ENCODE data around the gene SDR39U1. TPM values are rescaled to one million over a fixed set of nuclear protein-coding genes. Genes with fewer than 3 reads are reported as not detected.
A peak's percentile ranks its signal among the peaks of the same experiment; 100 is the strongest.

SDR39U1 gene
- total RNA-seq, 2 experiments from 2014 or later: 71.7 to 74.7 TPM

GRCh38 chr14:24428628-24429394 lies 13.8 kb downstream of the SDR39U1 start:
- ATAC-seq (ENCODE audit: poor library complexity) (no peak), DNase-seq (no peak)
- no peaks in the 10 kb centered on the region for H3K27me3 Mint-ChIP-seq
- H3K36me3 Mint-ChIP-seq (ENCODE audit: low read depth): peaks cover 29% of the 10 kb centered on the region
- ChIA-PET POLR2A (interaction anchor here (0.6 to 10.8 kb wide), 8 partner anchors 10 to 186 kb away, joined by 3 to 270 read pairs (median 20); partner anchors contain the start of genes ADCY4, CIDEB, LTB4R and LTB4R2), CTCF (no interaction called here)
- intact Hi-C loops (cut with DNase I, micrococcal nuclease): loop anchor here in 1 of 2 experiments (1.0 kb wide), 1 partner anchor 13 kb away; the partner anchor contains the start of gene SDR39U1
- H3K27ac Mint-ChIP-seq: peak overlapping the region; percentile 97
- H3K36me3 ChIP-seq (ENCODE audit: insufficient read depth, low read length): peaks cover 26% of the 10 kb centered on the region
- H3K4me1 Mint-ChIP-seq (ENCODE audit: low read depth): peaks cover 53% of the 10 kb centered on the region
- no peaks in the 10 kb centered on the region for H3K27me3 ChIP-seq (ENCODE audit: control insufficient read depth in 1 of 2, insufficient read depth in 2 of 2, low read length in 2 of 2)
- H3K4me1 ChIP-seq (ENCODE audit: insufficient read depth, low read length): peaks cover 67% of the 10 kb centered on the region
- H3K27ac ChIP-seq (ENCODE audit: low read depth in 1 of 2, low read length in 2 of 2): peak overlapping the region; percentile 87 to 92
- H3K9me3 Mint-ChIP-seq: no peaks in the 10 kb centered on the region
- no peaks in the 10 kb centered on the region for H3K9me3 ChIP-seq (ENCODE audit: control insufficient read depth in 1 of 2, insufficient read depth in 1 of 2, low read length in 2 of 2)
- H3K4me3 Mint-ChIP-seq: peak overlapping the region; percentile 94
- peak overlapping the region; percentile 80 for H3K4me3 ChIP-seq (ENCODE audit: low read length)
- no peak for TF ChIP-seq CTCF (IDR thresholded peaks at IDR 0.05)

GRCh38 chr14:24427537-24428508 lies 14.8 kb downstream of the SDR39U1 start:
- H3K4me1 ChIP-seq (ENCODE audit: insufficient read depth, low read length): peaks cover 73% of the 10 kb centered on the region
- no peak overlapping the region for H3K27ac ChIP-seq (ENCODE audit: low read depth in 1 of 2, low read length in 2 of 2)
- no peaks in the 10 kb centered on the region for H3K27me3 Mint-ChIP-seq
- peak overlapping the region; percentile 75 for H3K4me3 Mint-ChIP-seq
- H3K4me3 ChIP-seq (ENCODE audit: low read length): no peak overlapping the region
- H3K27me3 ChIP-seq (ENCODE audit: control insufficient read depth in 1 of 2, insufficient read depth in 2 of 2, low read length in 2 of 2): no peaks in the 10 kb centered on the region
- no peak for TF ChIP-seq CTCF (IDR thresholded peaks at IDR 0.05)
- ChIA-PET POLR2A (interaction anchor here (0.6 to 10.8 kb wide), 3 partner anchors 9 to 91 kb away, joined by 3 to 270 read pairs (median 3); partner anchors contain the start of genes ADCY4 and RIPK3), CTCF (interaction anchor here (0.9 to 2.0 kb wide), 5 partner anchors 8 to 116 kb away, joined by 3 to 7 read pairs (median 4); partner anchors contain the start of gene LTB4R)
- H3K4me1 Mint-ChIP-seq (ENCODE audit: low read depth): peaks cover 44% of the 10 kb centered on the region
- no peak for DNase-seq
- H3K9me3 Mint-ChIP-seq: no peaks in the 10 kb centered on the region
- peaks cover 17% of the 10 kb centered on the region for H3K36me3 ChIP-seq (ENCODE audit: insufficient read depth, low read length)
- peak overlapping the region; percentile 97 for H3K27ac Mint-ChIP-seq
- intact Hi-C loops (cut with DNase I, micrococcal nuclease): no loop called here
- no peak for ATAC-seq (ENCODE audit: poor library complexity)
- H3K36me3 Mint-ChIP-seq (ENCODE audit: low read depth): peaks cover 19% of the 10 kb centered on the region
- no peaks in the 10 kb centered on the region for H3K9me3 ChIP-seq (ENCODE audit: control insufficient read depth in 1 of 2, insufficient read depth in 1 of 2, low read length in 2 of 2)

- H3K9me3 Mint-ChIP-seq: no peaks in the 10 kb centered on the region
- TF ChIP-seq CTCF (IDR thresholded peaks at IDR 0.05): no peak
- no peak overlapping the region for H3K27ac ChIP-seq (ENCODE audit: low read depth in 1 of 2, low read length in 2 of 2)
- H3K27me3 Mint-ChIP-seq: no peaks in the 10 kb centered on the region
- intact Hi-C loops (cut with DNase I, micrococcal nuclease): no loop called here
- no peak overlapping the region for H3K4me3 ChIP-seq (ENCODE audit: low read length)
- peaks cover 10% of the 10 kb centered on the region for H3K36me3 ChIP-seq (ENCODE audit: insufficient read depth, low read length)
- ATAC-seq (ENCODE audit: poor library complexity) (no peak), DNase-seq (peak in 6 of 14 experiments; percentile 27 to 66 (median 58))
- H3K27ac Mint-ChIP-seq: peak overlapping the region; percentile 97
- ChIA-PET POLR2A (interaction anchor here (0.7 to 1.2 kb wide), 2 partner anchors 9 to 10 kb away, joined by 3 read pairs; no protein-coding TSS in a partner anchor), CTCF (interaction anchor here (0.9 to 2.0 kb wide), 5 partner anchors 9 to 115 kb away, joined by 3 to 7 read pairs (median 4); partner anchors contain the start of gene LTB4R)
- no peaks in the 10 kb centered on the region for H3K9me3 ChIP-seq (ENCODE audit: control insufficient read depth in 1 of 2, insufficient read depth in 1 of 2, low read length in 2 of 2)
- peaks cover 43% of the 10 kb centered on the region for H3K4me1 Mint-ChIP-seq (ENCODE audit: low read depth)
- no peaks in the 10 kb centered on the region for H3K27me3 ChIP-seq (ENCODE audit: control insufficient read depth in 1 of 2, insufficient read depth in 2 of 2, low read length in 2 of 2)
- peaks cover 17% of the 10 kb centered on the region for H3K36me3 Mint-ChIP-seq (ENCODE audit: low read depth)
- H3K4me1 ChIP-seq (ENCODE audit: insufficient read depth, low read length): peaks cover 72% of the 10 kb centered on the region
- H3K4me3 Mint-ChIP-seq: peak overlapping the region; percentile 79
These were observed 15.6 kb downstream of the SDR39U1 start for GRCh38 chr14:24426912-24427536.
